GM12892 (cell line): ENCODE results near the gene DNMT3L.

Source experiments
- POLR2A ChIP-seq: IDR thresholded peaks from 2 replicates; pipeline ENCODE4 v1.6.1; 2011; ENCODE audit warnings: low read depth, low read length, control low read depth
- POLR2AphosphoS5 ChIP-seq: IDR thresholded peaks from 2 replicates; pipeline ENCODE4 v1.6.1; 2011; ENCODE audit warnings: low read depth, low read length, control low read depth
- TAF1 ChIP-seq: IDR thresholded peaks from 2 replicates; pipeline ENCODE4 v1.6.1; 2011; ENCODE audit warnings: low read depth, mild to moderate bottlenecking, control low read depth, low read length, borderline replicate concordance

- TF ChIP-seq POLR2A (no peak), TAF1 (no peak), POLR2AphosphoS5 (no peak)
Observed at GRCh38 chr21:44298301-44298700, 36.6 kb upstream of the DNMT3L start.
